ENCODE measurements around the gene FBXO28.

The FBXO28 gene

GRCh38 chr1:224095867-224096266 lies 18.0 kb upstream of the FBXO28 start:
- no peak for DNase-seq (ENCODE audit: low read depth in 2 of 2)

GRCh38 chr1:224096773-224097172 lies 17.1 kb upstream of the FBXO28 start:
- no peak for DNase-seq (ENCODE audit: low read depth in 2 of 2)

GRCh38 chr1:224098007-224098406 lies 15.9 kb upstream of the FBXO28 start:
- no peak for DNase-seq (ENCODE audit: low read depth in 2 of 2)

- DNase-seq (ENCODE audit: low read depth in 2 of 2) = no peak
Measured at GRCh38 chr1:224106568-224107281, 7.2 kb upstream of the FBXO28 start.

- DNase-seq (ENCODE audit: low read depth in 2 of 2) = no peak
Measured at GRCh38 chr1:224107282-224107625, 6.7 kb upstream of the FBXO28 start.

- no peak for DNase-seq (ENCODE audit: low read depth in 2 of 2)
Measured at GRCh38 chr1:224108991-224109390, 4.9 kb upstream of the FBXO28 start.

- no peak for DNase-seq (ENCODE audit: low read depth in 2 of 2)
Measured at GRCh38 chr1:224109981-224110380, 3.9 kb upstream of the FBXO28 start.

GRCh38 chr1:224113005-224113404 lies 906 bp upstream of the FBXO28 start:
- no peak for DNase-seq (ENCODE audit: low read depth in 2 of 2)

GRCh38 chr1:224113545-224113917 lies 380 bp upstream of the FBXO28 start:
- no peak for DNase-seq (ENCODE audit: low read depth in 2 of 2)

- DNase-seq (ENCODE audit: low read depth in 2 of 2) = no peak
Measured at GRCh38 chr1:224114787-224115175, 870 bp downstream of the FBXO28 start.

- no peak for DNase-seq (ENCODE audit: low read depth in 2 of 2)
Measured at GRCh38 chr1:224116131-224116530, 2.2 kb downstream of the FBXO28 start.

- DNase-seq (ENCODE audit: low read depth in 2 of 2) = no peak
Measured at GRCh38 chr1:224118688-224119087, 4.8 kb downstream of the FBXO28 start.

GRCh38 chr1:224123136-224123535 lies 9.2 kb downstream of the FBXO28 start:
- no peak for DNase-seq (ENCODE audit: low read depth in 2 of 2)

- DNase-seq (ENCODE audit: low read depth in 2 of 2) = no peak
Measured at GRCh38 chr1:224124220-224124619, 10.3 kb downstream of the FBXO28 start.

- no peak for DNase-seq (ENCODE audit: low read depth in 2 of 2)
Measured at GRCh38 chr1:224127925-224128819, 14.3 kb downstream of the FBXO28 start.

- no peak for DNase-seq (ENCODE audit: low read depth in 2 of 2)
Measured at GRCh38 chr1:224131253-224131652, 17.3 kb downstream of the FBXO28 start.

GRCh38 chr1:224132901-224133300 lies 19.0 kb downstream of the FBXO28 start:
- no peak for DNase-seq (ENCODE audit: low read depth in 2 of 2)

GRCh38 chr1:224133741-224134299 lies 19.9 kb downstream of the FBXO28 start:
- no peak for DNase-seq (ENCODE audit: low read depth in 2 of 2)

- no peak for DNase-seq (ENCODE audit: low read depth in 2 of 2)
Measured at GRCh38 chr1:224137518-224137917, 23.6 kb downstream of the FBXO28 start.

- DNase-seq (ENCODE audit: low read depth in 2 of 2) = no peak
Measured at GRCh38 chr1:224138198-224138597, 24.3 kb downstream of the FBXO28 start.

GRCh38 chr1:224141693-224142092 lies 27.8 kb downstream of the FBXO28 start:
- no peak for DNase-seq (ENCODE audit: low read depth in 2 of 2)

GRCh38 chr1:224149709-224150108 lies 35.8 kb downstream of the FBXO28 start:
- no peak for DNase-seq (ENCODE audit: low read depth in 2 of 2)

GRCh38 chr1:224151117-224151516 lies 37.2 kb downstream of the FBXO28 start:
- DNase-seq (ENCODE audit: low read depth in 2 of 2) = no peak
